ENCODE results near the gene MCTP1.
"Not testable (repeated sequence)": the region's sequence is repeated elsewhere in the genome, so short reads cannot be mapped to it uniquely, and the experiment has no call there.

The MCTP1 gene

DNA sequence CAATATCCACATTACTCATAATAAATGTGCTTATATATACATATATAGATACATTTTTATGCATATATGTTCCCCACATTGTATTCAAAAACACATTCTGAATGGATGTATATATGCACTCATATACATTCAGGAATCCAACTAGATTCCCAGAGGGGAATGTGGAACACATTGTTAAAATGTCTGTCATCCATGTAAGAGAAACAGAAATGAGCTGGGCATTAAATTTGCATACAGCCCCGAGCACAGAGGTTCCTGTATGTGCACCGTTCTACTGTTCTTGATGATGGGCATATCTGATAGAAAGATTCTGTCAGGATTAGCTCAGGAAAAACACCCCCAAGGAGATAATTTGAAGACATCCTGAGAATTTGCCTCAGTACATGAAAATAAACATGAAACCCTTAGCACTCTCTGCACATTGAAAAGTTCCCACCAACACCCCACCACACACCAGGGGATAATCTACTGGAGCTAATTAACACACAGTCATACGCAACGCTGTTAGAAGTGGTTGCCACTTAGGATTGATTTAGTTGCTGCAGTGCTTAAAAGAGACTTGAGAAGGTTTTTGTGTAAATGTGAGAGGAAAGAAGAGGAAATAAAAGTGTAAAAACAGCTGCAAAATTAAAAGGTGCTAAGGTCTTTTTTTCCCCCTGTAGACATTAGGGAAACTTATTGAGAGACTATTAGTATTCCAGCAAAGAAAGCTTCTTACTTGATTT is 443.1 kb downstream of the MCTP1 start:
- in situ Hi-C loops (cut with MboI; ENCODE audit: low sequenced_read_pairs) = no loop called here

DNA sequence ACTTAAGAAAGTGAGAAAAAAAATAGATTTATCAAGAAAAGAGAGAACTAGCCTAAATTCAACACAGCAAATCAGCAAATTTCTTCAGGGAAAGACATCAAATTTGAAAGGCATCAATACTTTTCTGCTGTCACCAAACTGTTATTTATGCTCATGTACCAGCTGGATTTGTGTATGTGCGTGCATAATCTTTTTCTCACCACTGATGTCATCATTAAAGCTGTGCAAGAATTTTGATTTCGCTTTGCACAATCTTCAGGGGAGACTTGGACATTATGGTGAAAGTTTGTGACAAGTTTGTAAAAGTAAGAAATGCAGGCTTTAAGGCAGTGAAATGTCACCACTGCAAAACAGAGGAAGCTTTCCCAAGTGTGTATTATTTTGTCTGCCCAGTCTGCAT is 451.0 kb downstream of the MCTP1 start:
- in situ Hi-C loops (cut with MboI; ENCODE audit: low sequenced_read_pairs) = no loop called here

DNA sequence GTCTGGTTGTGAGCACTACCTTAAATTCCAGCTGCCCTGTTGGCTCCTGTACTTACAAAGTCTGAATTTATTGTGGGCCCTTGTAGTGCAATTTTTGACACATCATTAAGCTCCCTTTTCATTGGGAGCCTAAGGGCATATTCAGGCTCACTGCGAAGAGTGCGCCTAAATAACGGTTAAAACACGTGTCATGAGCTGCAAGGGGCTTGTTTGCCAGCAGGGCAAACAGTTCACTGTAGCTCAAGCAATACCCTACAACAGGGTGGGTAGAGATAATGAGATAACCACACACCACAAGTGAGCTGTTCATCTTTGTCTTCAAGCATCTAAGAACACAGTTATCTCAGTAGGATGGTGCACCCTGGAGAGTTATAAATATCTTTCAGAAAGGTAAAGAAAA is 452.2 kb downstream of the MCTP1 start:
- in situ Hi-C loops (cut with MboI; ENCODE audit: low sequenced_read_pairs) = no loop called here

GRCh38 chr5:94830520-94830919 is 454.4 kb downstream of the MCTP1 start:
- in situ Hi-C loops (cut with MboI; ENCODE audit: low sequenced_read_pairs) = no loop called here

GRCh38 chr5:94828222-94828621 is 456.7 kb downstream of the MCTP1 start:
- in situ Hi-C loops (cut with MboI; ENCODE audit: low sequenced_read_pairs) = not testable (repeated sequence)

DNA sequence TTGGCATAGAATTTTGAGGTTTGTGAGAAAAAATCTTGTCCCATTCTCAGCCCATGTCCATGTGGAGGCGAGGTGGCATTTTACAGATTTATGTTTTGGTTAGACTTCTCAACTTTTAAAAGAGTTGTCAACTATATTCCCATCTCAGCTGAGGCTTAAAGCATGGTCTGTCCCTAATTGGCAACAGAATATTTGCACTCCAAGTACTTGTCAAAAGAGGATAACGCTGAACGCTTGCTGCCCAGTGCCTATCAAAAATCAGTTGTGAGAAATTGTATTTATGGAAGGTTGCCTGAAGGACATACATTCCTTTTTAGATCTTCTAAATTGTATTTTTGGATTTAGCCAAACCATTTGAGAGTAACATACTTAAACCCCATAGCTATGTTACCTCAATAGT is 464.4 kb downstream of the MCTP1 start:
- in situ Hi-C loops (cut with MboI; ENCODE audit: low sequenced_read_pairs) = no loop called here

DNA sequence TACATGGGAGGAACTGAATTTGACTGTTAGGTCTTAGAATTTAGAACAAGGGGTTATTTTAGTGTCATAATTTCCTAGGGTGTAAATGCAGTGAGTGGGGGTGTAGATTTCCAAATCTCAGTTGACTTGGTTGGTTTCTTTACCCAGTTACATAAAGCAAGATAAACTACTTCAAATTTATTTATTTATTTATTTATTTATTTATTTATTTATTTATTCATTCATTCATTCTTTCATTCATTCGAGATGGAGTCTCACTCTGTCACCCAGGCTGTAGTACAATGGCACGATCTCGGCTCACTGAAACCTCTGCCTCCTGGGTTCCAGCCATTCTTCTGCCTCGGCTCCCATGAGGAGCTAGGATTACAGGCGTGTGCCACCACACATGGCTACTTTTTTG is 466.0 kb downstream of the MCTP1 start:
- in situ Hi-C loops (cut with MboI; ENCODE audit: low sequenced_read_pairs) = no loop called here

- in situ Hi-C loops (cut with MboI; ENCODE audit: low sequenced_read_pairs) = no loop called here
Observed at GRCh38 chr5:94815313-94816039, 469.4 kb downstream of the MCTP1 start.

GRCh38 chr5:94812232-94812631 is 472.7 kb downstream of the MCTP1 start:
- in situ Hi-C loops (cut with MboI; ENCODE audit: low sequenced_read_pairs) = no loop called here

GRCh38 chr5:94811331-94811730 is 473.6 kb downstream of the MCTP1 start:
- in situ Hi-C loops (cut with MboI; ENCODE audit: low sequenced_read_pairs) = no loop called here

DNA sequence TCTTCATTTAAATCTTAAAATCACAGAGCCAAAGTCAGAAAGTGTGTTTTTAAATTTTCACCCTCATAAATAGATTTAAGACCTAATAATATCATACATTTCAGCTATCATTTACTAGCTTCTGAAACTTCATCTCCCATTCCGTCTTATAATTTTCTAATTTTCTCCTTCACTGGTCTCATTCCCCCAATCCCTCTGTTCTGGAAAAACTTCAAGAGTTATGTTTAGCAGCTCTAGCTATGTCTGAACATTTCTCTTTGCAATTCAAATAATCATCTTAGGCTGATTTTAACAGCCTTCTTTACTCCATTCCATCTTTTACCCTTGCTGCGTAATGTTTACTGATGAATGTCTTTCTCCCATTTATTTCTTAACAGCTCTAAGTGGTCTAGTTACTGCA is 474.0 kb downstream of the MCTP1 start:
- in situ Hi-C loops (cut with MboI; ENCODE audit: low sequenced_read_pairs) = no loop called here

GRCh38 chr5:94810281-94810680 is 474.6 kb downstream of the MCTP1 start:
- in situ Hi-C loops (cut with MboI; ENCODE audit: low sequenced_read_pairs) = no loop called here

DNA sequence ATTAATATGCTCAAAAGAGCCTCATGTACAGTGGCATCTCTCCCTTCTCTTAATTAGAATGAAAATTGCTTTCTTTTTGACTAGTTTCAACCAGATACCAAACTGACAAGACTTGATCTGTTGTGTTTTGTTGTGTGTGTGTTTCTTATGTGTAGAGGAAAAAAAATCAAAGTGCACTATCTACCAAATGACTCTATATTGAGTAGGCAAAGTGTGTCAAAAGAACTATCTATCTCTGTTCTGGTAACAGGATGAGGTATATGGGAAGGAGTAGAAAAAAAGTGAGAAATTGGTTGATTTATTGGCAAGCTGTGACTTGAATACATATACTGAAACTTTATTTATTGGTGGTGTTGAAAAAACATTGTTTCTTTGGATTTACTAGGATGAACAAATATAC is 476.4 kb downstream of the MCTP1 start:
- in situ Hi-C loops (cut with MboI; ENCODE audit: low sequenced_read_pairs) = no loop called here

GRCh38 chr5:94807985-94808384 is 476.9 kb downstream of the MCTP1 start:
- in situ Hi-C loops (cut with MboI; ENCODE audit: low sequenced_read_pairs) = no loop called here

- in situ Hi-C loops (cut with MboI; ENCODE audit: low sequenced_read_pairs) = no loop called here
Observed at GRCh38 chr5:94802450-94802849, 482.4 kb downstream of the MCTP1 start.

GRCh38 chr5:94796586-94796985 is 488.3 kb downstream of the MCTP1 start:
- in situ Hi-C loops (cut with MboI; ENCODE audit: low sequenced_read_pairs) = no loop called here

DNA sequence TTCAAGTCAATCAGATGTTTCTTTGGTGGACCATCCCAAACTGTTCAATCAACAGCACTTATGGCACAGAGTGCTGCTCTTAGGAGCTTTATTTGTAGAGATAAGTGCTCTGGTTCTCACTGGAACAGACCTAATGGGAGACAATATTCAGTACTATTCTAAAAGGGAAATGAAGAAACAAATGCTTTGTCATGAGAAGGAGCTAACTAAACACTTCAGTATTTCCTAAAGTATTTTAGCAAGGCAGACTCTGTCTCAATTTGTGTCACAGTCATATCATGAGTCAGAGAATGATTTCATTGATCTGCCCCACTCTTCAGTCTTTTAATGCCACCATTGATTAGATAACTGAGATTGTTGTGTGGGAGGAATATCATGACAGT is 491.1 kb downstream of the MCTP1 start:
- in situ Hi-C loops (cut with MboI; ENCODE audit: low sequenced_read_pairs) = no loop called here

GRCh38 chr5:94793113-94793815 is 491.6 kb downstream of the MCTP1 start:
- in situ Hi-C loops (cut with MboI; ENCODE audit: low sequenced_read_pairs) = no loop called here

GRCh38 chr5:94791829-94792228 is 493.1 kb downstream of the MCTP1 start:
- in situ Hi-C loops (cut with MboI; ENCODE audit: low sequenced_read_pairs) = no loop called here

DNA sequence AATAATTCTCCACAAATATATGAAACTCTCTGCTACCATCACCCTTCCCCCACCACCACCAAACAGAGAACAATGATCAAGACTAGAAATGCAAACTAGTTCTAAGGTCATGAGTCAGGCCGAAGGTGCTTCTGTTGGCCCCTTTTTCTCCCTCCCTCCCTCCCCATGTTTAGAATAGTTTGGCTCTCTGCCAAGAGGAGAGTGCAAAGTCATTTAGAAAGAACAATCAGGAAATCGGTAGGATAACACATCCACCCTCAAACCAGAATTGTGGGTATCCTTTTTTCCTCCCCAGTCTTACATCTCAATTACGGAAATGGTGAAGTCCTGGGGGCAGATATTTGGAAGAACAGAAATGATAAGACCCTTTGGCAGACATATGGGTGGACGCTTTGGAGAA is 496.4 kb downstream of the MCTP1 start:
- in situ Hi-C loops (cut with MboI; ENCODE audit: low sequenced_read_pairs) = no loop called here

DNA sequence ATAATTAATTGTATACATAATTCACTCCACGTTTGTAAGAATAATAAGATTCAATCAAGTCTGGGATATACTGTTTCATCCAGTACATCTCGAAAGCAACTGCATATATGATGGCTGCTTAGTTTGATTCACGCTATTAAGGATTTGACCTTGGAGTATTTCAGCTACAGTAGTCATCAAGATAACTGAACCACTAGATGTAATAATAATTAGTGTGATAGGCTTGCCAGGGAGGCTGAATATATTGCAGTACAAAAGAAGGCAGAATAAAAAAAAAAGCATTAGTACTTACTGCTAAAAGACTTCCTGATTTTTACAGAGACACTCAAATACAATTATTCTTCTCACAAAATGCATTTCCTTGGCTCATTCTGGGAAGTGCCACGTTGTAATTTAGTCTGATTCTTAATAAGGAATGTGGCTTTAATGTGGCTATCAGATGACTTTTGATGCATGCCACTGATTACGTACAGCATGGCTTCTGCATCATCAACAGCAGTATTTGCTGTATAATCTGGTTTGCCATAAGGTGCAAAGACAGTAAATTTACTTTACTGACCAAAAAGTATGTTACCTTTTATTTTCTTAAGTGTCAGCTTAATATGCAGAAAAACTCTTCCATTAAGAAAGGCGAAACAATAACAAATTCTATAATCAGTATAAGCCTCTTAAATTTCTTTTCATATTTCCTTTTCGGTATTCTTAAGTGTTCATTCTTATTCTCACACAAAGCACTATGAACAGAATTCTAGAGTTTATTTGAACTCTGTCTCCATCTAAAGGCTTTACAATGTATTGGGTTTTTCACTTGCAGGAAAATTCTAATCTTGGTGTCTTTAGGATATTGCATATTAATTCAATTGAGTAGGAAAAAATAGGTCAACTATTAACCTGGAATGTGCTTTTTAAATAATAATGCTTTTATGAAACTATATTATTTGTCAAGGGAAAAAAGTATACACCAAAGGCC is 500.1 kb downstream of the MCTP1 start:
- in situ Hi-C loops (cut with MboI; ENCODE audit: low sequenced_read_pairs) = no loop called here

Measured in HL-60/S4 (cell line).